Retina (tissue), 1 donor: ENCODE measurements around the gene MITF.
"Not testable (repeated sequence)": the region's sequence is repeated elsewhere in the genome, so short reads cannot be mapped to it uniquely, and the experiment has no call there.

Experiments
- DNase-seq: peaks from one replicate; pipeline ENCODE4 v3.0.0-alpha.2; 2016

MITF gene

DNA sequence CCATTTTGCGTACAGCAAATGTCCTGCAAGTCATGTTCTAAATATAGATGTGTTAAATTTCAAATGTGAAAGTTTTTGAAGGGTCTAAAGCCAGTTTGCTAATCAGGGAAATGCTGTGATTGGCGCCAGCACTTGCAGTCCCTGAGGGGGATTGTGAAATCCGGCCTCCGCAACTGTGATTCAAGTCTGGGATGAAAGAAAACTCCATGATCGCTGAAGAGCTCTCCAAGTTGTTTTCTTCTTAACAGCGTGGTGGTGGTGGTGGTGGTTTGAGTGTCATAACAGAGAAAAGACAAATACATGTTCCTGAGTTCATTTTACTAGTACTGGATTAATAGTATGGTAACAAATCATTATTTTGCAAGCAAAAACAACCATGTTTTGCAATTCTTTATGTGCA lies 51.8 kb downstream of the MITF start:
- no peak for DNase-seq

DNA sequence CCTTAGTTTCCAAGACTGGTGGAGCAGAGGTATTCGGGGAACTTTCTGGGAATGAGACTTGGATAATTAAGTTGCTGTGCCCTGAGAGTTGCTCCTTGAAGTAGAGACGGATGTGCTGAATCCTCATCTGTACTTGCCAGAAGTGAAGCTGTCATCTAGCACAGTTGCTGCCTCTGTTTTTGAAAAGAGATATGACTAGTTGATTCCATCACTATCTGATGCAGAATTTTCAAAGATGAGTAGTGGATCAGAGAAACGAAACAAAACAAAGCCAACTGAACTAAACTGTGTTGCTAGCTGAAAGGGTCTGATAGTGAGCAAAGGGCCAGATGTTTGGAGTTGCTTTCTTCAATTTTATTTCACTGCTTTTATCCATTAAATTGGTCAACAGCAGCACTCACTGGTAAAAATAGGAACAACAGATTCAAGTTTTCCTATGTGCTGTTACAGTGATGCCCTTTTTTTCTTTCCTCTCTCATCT lies 52.7 kb downstream of the MITF start:
- DNase-seq: no peak

DNA sequence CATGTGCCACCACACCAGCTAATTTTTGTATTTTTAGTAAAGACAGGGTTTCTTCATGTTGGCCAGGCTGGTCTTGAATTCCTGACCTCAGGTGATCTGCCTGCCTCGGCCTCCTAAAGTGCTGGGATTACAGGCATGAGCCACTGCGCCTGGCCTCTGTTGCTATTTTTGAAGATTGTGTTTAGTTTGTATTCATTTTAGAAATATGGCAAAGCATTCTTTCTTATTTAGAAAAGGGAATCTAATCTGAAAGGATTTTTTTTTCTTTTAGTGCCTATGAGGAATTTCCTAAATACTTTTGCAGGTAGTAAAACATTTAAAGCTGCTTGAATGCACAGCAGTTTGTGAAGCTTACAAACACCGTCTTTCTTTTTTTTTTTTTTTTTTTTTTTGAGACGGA lies 56.9 kb downstream of the MITF start:
- DNase-seq: not testable (repeated sequence)

DNA sequence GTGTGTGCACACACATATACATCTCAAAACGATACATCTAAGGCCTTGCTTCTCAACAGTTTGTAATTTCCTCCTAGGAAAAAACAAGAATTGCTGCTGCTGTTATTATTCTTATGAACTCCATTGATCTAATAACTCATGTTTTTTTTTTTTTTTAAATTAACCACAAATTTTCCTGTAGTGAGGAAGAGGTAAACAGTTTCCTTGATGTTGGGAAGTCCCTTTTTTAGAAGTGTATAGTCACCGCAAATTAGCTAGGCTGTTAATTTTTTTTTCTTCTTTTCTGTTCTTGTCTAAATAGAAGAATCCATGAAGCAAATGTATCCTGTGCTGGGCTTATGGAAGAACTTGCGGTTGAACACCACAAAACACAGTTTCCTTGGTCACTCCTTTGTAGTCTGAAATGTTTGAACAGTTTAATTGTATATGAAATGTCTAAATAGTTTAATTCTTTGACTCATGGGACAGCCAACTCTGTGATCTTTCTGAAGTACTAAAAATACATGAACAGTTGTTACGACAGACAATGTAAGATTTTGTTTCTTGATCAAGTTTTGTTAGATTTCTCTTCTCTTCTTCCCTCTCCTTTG lies 64.5 kb downstream of the MITF start:
- no peak for DNase-seq

DNA sequence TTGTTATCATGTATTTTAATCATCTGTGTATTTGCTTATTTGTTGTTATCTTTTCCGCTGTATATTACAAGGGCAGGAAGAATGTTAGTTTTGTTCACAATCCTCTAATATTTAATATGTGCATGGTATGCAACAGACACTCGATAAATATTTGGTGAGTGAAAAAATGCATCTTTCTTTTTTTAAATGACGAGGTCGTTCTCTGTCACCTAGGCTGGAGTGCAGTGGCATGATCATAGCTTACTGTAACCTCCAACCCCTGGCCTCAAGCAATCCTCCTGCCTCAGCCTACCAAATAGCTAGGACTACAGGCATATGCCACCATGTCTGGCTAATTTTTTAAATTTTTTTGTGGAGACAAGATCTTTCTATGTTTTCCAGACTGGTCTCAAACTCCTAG lies 66.2 kb downstream of the MITF start:
- DNase-seq: no peak

DNA sequence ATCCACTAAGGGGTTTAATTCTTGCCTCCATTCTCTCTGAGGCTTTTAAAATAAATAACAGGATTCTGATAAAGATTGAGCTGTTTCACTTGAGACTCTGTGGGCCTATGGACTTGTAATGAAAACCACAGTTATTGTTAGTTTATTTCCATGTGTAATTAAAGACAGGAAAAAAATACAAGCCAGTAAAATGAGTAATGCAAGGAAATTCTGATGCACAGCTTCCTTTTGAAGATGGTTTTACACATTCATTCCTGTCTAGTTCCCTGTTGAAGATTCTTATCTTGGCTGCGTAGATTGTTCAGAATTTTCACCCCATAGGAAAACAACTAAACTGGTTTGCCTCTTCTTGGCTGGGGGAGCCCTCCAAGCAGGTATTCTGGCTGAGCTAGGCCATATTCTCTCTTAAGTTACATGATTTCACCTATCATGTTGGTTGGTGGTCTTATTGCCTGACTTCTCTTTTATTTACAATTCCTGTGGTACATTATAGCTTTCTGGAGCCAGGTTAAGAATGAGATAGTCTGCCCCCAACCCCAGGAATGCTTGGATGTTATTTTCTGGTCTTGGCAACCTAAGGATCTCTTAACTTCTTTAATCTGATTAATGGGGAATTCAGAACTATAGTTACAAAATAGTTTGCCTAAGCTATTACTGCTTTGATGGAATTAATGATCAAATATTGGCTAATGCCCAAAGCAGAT lies 67.6 kb downstream of the MITF start:
- no peak for DNase-seq

DNA sequence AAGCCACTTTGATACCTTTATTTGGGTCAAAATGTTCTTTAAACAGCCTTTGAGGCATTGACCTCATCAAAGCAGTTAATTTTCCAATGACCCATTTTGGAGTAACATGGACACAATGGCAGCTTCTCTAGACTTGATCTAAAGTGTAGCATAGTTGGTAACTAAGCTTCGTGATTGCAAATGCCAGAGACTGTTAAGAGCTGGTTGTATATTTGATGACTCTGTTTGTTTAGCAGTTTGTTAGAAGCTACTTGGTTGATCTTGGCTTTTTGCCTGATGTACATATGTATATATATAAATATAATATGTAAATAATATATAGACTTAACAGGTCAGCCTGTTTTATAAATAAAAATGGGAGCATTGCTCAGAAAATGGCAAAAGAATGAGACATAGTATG lies 68.4 kb downstream of the MITF start:
- DNase-seq: no peak

DNA sequence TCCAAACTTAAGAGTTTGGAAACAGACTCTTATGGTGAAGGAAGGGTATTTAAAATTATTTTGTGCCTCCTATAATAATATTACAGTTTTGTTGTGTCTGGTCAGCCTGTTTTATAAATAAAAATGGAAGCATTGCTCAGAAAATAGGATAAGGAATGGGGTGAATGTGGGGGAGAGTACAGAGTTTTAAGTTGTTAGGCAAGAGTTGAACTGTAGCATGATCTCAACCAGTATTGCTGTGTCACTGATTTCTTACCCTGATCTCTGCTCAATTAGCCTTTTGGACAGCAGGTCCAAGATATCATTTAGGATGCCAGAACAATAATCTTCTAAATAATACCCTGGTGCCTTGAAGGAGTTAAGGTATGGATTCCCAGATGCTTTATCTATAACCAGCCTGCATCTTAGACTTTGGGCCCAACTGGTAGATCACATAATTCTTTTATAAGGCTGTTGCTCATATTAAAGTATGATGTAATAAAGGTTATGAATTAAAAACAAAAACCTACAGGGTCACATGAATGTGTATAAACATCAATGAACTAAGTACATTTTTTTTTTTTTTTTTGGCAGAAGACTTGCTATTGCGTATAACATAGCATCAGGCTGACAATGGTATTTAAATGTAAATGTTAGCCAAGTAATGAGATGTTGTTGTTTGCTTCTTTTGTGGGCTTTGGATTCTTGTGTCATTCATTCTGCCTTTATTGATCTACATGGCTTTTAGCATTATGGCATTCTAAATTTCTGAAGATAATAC lies 70.0 kb downstream of the MITF start:
- no peak for DNase-seq

DNA sequence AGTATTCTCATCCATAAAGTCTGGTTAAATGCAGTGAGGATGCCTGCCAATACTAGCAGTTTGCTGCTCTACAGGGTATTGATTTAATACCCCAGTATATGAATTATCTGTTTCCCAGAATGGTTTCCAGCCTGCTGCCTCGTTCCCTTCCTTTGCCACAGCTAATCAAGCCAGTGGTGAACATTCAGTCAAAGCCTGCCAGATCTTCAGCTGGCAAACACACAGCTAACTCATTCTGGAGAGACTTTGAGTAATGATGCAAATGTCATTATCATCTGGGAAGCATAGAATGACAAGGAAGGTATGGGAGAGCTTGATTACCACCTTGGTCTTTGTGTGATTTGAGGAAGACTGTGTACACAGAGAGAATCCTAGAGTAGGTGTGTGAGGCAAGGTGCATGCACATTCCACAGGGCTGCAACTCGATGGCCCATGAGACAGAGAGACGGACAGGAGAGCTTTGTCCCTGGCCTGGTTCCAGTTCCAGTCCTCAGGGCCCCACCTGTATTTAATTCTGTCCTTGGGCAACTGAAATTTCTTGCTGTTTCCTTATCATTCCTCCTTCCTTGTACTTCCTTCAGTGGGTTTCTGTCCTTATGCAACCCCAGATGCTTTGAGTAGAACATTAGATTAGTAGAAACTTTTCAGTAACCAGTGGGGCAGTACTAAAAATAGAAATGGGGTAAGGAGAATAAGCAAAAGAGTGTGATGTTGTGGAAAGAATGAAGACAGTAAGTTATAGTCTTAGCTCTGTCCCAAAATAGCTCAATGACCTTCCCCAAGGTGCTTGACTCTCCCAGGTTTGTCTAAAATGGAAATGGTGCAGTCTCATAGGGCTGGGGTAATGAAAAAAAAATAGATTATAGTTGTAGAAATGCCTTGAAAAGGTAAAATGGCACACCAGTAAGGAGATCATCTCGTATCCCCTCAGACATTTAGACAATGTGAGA lies 72.5 kb downstream of the MITF start:
- no peak for DNase-seq

DNA sequence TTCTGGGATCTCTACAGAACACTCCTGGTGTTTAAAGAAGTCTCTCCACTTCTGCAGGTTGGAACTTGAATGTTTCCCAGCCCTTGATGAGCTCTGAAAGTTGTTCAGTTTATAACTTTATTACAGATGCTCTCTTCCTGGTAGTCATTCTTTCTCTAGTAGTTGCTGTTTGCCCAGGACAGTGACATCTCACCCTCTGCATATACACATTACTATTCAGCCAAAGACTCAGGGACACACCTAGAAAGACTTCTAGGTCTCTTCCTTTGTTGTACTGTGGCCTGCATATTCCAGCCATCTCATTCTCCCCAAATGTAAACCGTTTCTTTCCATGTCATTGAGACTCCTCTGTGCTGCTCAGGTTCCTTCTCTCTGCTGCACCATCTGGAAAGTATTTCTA lies 76.7 kb downstream of the MITF start:
- no peak for DNase-seq

DNA sequence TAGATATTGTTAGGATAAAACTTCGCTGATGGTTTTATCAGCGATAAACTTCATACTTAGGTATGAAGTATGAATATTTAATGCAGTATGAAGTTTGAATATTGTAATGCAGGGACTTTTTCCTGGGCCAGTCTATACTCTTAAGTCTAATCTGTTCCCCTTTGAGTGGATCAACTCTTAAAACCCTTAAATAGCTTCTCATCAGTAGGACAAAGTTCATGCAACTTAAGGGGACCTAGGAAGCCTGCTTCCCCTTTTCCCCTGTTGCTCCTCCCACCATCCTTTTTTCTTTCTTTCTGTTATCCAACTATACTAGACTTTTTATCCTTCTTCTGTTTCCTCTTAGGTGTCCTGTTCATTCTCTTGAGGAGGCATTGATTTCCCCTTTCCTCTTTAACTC lies 78.7 kb downstream of the MITF start:
- no peak for DNase-seq

DNA sequence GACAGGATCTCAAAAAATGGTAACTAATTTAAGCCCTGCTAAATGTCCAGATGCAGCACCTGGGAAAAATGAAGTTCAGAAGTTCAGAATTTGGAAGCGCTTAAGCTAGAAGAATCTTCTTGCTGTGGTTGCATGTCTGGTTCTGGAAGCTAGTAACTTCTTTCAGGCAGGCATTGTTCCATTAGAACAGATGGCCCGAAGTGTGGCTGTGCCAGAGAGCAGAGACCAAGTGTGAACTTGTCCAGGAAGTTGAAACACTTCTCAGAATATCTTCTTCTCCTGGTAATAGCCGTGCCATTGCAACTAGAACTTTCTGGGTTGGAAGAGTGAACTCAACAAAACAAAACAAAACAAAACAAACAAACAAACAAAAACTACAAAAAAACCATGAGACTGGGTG lies 80.0 kb downstream of the MITF start:
- DNase-seq: no peak

DNA sequence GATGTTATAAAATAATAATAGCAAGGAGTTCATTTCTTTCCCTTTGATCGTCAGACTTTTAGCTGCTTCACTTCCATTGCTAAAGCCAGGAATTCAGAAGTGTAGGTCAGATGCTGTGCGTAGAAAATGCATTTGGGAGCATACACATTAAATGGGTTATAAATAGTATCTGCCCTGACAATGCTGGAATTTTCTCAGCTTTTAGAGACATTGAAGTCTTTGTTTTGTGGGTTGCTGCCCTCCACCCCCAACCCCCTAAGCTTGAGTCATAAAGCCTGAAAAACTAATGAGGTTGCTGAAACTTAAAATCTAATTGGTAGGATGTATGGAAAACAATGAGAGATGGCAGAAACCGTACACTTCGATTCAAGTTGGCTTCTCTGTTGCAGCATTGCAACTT lies 81.9 kb downstream of the MITF start:
- DNase-seq: peak; percentile 28

DNA sequence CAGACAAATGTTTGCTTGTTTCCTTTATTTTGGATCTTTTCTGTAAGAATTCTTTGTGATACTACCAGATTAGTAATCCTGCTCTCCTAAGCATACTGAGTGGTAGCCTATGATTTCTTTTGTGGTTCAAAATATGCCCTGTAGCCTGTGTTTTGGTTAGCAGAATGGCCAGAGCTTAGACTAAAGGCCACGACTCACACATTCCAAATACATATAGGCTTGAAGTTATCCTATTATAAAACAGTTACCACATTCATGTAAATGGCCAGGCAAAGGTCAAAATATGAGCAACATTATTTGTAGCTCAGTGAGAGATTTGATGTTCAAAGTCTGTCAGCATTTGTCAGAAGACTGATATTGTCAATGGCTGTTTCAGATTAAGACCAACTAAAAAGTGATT lies 84.5 kb downstream of the MITF start:
- DNase-seq: no peak

DNA sequence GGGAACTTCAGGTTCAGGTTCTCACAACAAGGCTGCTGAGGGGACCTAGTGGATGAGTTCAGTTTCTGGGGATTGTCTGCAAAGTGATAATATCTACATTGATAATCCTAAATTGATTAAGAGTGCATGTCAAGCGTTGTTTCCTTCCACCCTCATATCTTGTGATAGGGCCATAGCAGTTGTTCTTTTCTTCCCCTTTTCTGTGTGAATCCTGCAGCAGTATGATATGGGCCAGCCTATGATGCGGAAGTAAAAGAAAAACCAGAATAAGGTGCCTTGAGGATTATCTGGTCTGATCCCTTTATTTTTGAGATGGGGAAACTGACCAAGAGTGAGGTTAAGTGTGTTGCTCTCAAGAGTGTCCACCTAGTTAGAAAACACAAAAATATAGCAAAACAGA lies 86.2 kb downstream of the MITF start:
- no peak for DNase-seq

DNA sequence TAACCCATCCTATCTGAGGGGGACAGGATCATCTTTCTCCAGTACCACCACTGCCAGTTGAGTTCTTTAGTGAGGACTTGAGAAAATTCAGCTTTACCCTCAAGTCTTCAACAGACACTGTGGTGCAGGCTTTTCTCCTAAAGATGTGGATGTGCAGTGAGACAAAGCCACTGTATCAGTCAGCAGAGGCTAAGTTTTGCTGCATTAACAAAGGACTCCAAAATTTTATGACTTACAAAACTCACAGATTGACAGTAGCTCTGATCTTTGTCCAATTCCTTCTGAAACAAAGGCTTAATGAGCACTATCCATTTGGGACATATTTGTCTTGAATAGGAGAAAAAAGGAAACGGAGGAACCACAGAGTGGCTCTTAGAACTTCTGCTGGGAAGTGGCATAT lies 87.9 kb downstream of the MITF start:
- no peak for DNase-seq

DNA sequence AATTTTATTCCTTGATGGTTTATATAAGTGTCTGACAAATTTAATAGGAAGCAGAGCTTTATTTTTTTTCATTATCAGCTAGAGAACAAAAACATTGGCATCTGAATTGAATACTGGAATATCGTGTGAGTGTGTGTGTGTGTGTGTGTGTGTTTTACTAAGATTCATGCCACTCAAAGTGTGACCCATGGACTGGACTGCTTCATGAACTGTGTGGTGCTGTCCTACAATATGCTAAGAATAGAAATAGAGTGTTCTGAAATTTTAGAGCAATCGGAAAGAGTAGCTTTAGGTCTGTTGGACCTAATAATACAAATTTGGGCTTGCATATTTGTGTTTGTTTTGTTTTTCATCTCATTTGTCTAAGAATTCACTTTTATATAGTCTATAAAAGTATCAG lies 89.6 kb downstream of the MITF start:
- DNase-seq: no peak

DNA sequence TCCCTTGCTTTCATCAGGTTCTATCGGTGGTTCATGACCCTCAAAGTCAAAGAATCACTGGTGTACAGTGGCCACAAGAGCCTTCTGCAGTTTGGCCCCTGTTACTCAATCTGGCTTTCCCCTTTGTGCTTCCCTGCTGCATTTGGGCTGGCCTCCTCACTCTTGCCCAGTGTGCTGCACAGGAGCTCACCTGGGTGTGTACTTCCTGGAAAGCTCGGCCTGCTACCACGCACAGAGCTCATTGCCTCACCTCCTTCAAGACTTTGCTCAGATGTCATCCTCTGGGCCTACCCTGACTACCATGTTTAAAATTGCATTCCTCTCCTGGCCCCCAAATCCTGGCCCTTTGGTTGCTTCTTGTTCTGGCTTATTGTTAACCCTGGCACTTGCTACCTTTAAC lies 90.9 kb downstream of the MITF start:
- DNase-seq: no peak

DNA sequence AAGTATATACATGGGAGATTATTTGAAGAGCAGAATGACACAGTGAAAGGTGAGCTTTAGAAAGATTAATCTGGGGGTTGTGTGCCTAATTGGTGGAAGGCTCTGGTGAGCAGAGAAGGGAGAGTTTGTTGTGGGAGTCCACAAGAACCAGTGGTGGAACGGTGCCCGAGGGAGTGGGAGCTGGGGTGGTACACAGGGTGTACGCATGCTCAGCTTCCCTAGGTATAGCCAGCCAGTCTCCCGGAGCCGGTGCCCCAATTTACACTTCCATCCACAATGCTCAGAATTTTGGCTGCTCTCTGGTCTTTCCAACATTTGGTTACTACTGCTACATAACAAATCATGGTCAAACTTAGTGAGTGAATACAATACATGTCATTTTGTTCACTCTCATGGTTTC lies 92.5 kb downstream of the MITF start:
- DNase-seq: no peak

DNA sequence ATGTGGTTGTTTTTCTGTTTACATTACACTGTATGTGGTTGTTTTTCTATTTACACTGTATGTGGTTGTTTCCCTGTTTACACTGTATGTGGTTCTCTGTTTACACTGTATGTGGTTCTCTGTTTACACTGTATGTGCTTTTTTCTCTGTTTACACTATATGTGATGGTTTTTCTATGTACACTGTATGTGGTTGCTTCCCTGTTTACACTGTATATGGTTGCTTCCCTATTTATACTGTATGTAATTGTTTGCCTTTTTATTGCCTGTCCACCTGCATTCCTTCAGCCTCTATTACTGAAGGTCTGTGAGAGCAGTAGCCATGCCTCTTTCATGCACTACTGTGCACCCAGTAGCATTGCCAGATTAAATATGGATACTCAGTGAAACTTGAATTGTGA lies 94.3 kb downstream of the MITF start:
- no peak for DNase-seq

DNA sequence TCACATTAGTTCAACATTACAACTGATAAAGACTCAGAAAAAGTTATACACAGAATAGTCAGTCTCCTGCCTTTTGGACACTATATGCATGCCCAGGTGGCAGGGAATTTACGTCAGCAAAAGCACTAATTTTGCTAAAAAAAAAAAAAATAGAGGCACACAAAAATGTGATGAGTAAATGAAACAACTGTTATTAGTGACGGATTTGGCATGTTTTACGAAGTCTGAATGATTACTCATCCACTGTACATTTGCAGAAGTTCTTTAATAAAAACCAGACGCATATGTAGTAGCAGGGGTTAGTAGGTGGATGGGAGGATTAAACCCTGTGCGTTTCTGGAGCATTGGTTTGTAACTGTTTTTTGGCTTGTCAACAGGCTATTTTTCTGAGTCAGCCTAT lies 99.0 kb downstream of the MITF start:
- no peak for DNase-seq

DNA sequence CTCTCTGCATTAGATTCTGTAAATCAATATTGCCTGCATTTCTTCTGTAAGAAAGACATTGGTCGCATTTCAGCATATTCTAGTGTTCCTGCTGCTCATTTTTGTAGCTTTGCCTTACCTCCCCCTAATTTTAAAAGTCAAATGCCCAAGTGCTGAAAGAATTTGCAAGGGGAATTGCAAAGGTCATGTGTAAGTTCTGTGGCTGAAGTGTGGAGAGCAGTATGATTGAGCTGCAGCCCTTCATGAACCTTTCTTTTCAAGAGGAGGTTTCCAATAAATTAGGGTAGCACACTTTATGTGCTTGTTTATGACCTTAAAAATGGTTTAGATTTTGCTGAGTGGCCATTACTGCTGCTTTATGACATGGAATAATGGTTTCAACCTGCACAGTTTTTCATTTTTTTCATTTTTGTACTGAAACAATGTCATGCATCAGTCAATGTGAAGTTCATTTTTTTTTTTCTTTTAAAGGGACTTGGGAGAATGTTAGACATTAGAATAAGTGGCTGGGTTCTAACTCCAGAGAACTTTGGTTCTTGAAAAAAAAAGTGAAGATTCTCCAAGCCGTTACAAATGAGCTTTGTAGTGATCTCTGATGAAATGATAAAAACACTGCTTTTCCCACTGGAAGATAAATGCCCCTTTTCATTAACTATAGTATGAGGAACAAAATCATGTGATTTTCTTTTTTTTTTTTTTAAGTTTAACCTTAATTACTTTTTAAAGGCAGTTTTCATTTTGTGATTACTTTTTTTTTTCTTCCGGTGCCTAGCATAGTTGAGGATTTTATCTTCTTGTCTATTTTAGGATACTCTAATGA lies 99.6 kb downstream of the MITF start:
- DNase-seq: no peak
